H1 (cell line): Measurements from ENCODE around the gene CREBBP. TPM values are rescaled to one million over a fixed set of nuclear protein-coding genes. Genes with fewer than 3 reads are reported as not detected.

Source experiments
- ASH2L ChIP-seq: fragments of 200-600, 300-600 bp; sonication (generic); IDR thresholded peaks from one replicate; pipeline ENCODE4 v1.7.1; 2017; ENCODE audit warnings: low read length
- ATF2 ChIP-seq: IDR thresholded peaks from 2 replicates; pipeline ENCODE4 v1.6.1; 2012; ENCODE audit warnings: low read length, inconsistent platforms
- CHD1 ChIP-seq: IDR thresholded peaks from 2 replicates; pipeline ENCODE4 v1.6.1; 2012; ENCODE audit warnings: low read depth, low read length, improper control_type of control experiment
- CREB1 ChIP-seq: IDR thresholded peaks from 2 replicates; pipeline ENCODE4 v1.6.1; 2012; ENCODE audit warnings: inconsistent platforms
- CTCF ChIP-seq, 3 experiments: IDR thresholded peaks; 1 replicate in 2 of 3; 2 replicates in 1 of 3; pipeline versions ENCODE4 v1.5.1 to v1.6.1; 2011; ENCODE audit warnings: low read length in 3 of 3, mild to moderate bottlenecking in 3 of 3, inconsistent platforms in 2 of 3, low read depth in 1 of 3, moderate library complexity in 1 of 3; ENCODE audit not compliant: insufficient read depth in 1 of 3; ENCODE audit errors: control extremely low read depth in 1 of 3
- E2F6 ChIP-seq: IDR thresholded peaks from 2 replicates; pipeline ENCODE4 v1.6.1; 2012; ENCODE audit warnings: inconsistent platforms
- EZH2 ChIP-seq: fragments of 200-600 bp; sonication (generic); IDR thresholded peaks from 2 replicates; pipeline ENCODE4 v1.7.1; 2012; ENCODE audit warnings: low read depth, mild to moderate bottlenecking, moderate library complexity, low read length, inconsistent platforms; ENCODE audit not compliant: severe bottlenecking
- HDAC2 ChIP-seq, 2 experiments: fragments of 300-600 bp in 1 of 2; sonication (generic) in 1 of 2; IDR thresholded peaks; 2 replicates each; pipeline ENCODE4 v1.6.1; 2011 to 2012; ENCODE audit warnings: low read depth in 2 of 2, low read length in 2 of 2, mild to moderate bottlenecking in 2 of 2, moderate library complexity in 2 of 2, borderline replicate concordance in 1 of 2, inconsistent platforms in 1 of 2
- NRF1 ChIP-seq: IDR thresholded peaks from 2 replicates; pipeline ENCODE4 v1.6.1; 2011; ENCODE audit warnings: mild to moderate bottlenecking, low read depth, low read length, improper control_type of control experiment
- polyA plus RNA-seq, 7 experiments: library from polyadenylated mRNA; depleted of rRNA in 3 of 7; stranded (reverse) in 5 of 7; unstranded in 2 of 7; fragments of >200 nt in 5 of 7; fragments of 200-250 nt in 2 of 7; gene quantifications; 1 replicate in 5 of 7; 2 replicates in 1 of 7; 4 replicates in 1 of 7; pipeline versions ENCODE4 v1.2.1 to v1.2.3, GENCODE V29; 2011 to 2013; ENCODE audit warnings: missing spikeins in 2 of 7, mixed read lengths in 2 of 7
- total RNA-seq: library from RNA; stranded (reverse); fragmentation: NEBNext Ultra II Directional; extraction: Animal tissue kit (Norgen Biotek cat#: 25700); gene quantifications from 2 replicates; pipeline ENCODE4 v1.2.1, GENCODE V29; 2021

CREBBP gene
- total and polyA plus RNA-seq, 2 of the 8 experiments (the other 6 are each of a cell fraction or from before 2014, with no cell fraction given) = 10.0 to 60.1 TPM

GRCh38 chr16:3761375-3762106, 119.0 kb downstream of the CREBBP start (continued):
- TF ChIP-seq ATF2 = no peak
- TF ChIP-seq NRF1 = no peak
- no peak for TF ChIP-seq HDAC2 (IDR thresholded peaks at IDR 0.05; ENCODE audit: borderline replicate concordance in 1 of 2, low read depth in 2 of 2, low read length in 2 of 2)
- no peak for TF ChIP-seq E2F6
- TF ChIP-seq EZH2 = no peak
- TF ChIP-seq CTCF (IDR thresholded peaks at IDR 0.05; ENCODE audit: control extremely low read depth in 1 of 3, insufficient read depth in 1 of 3, low read depth in 1 of 3, low read length in 3 of 3) = no peak
- TF ChIP-seq CREB1 = no peak
- TF ChIP-seq ASH2L = no peak
- TF ChIP-seq CHD1 = no peak
- TF ChIP-seq, all 59 proteins: peak for 0
